Measurements from ENCODE around the gene AQP1.

Gene AQP1

GRCh38 chr7:30934732-30935568 is 23.3 kb downstream of the AQP1 start:
- DNase-seq (ENCODE audit: insufficient read length, low spot score) (no peak), FAIRE-seq (no peak)
- no peak for TF ChIP-seq POLR2A (IDR thresholded peaks at IDR 0.05; ENCODE audit: low read depth, low read length)

- DNase-seq (ENCODE audit: insufficient read length, low spot score) (no peak), FAIRE-seq (no peak)
- no peak for TF ChIP-seq POLR2A (IDR thresholded peaks at IDR 0.05; ENCODE audit: low read depth, low read length)
These were observed 23.9 kb downstream of the AQP1 start for GRCh38 chr7:30935569-30935877.

- DNase-seq (ENCODE audit: insufficient read length, low spot score) (no peak), FAIRE-seq (no peak)
- TF ChIP-seq POLR2A (IDR thresholded peaks at IDR 0.05; ENCODE audit: low read depth, low read length), result no peak
These were observed 25.1 kb downstream of the AQP1 start for GRCh38 chr7:30936650-30937245.

- TF ChIP-seq POLR2A (IDR thresholded peaks at IDR 0.05; ENCODE audit: low read depth, low read length), result no peak
- no peak for DNase-seq (ENCODE audit: insufficient read length, low spot score)
- no peak for FAIRE-seq
These were observed 25.8 kb downstream of the AQP1 start for GRCh38 chr7:30937416-30937815.

GRCh38 chr7:30938435-30939316 is 27.0 kb downstream of the AQP1 start:
- 0 out of 2 replicates have a peak, but pooled peaks have one; percentile 8 for TF ChIP-seq POLR2A (IDR thresholded peaks at IDR 0.05; ENCODE audit: low read depth, low read length)
- peak; percentile 91 for FAIRE-seq

GRCh38 chr7:30941582-30942323 is 30.1 kb downstream of the AQP1 start:
- peak; percentile 6 for FAIRE-seq
- DNase-seq (ENCODE audit: insufficient read length, low spot score), result no peak
- TF ChIP-seq POLR2A (IDR thresholded peaks at IDR 0.05; ENCODE audit: low read depth, low read length), result no peak

More at GRCh38 chr7:30938435-30939316, 27.0 kb downstream of the AQP1 start:
- DNase-seq (ENCODE audit: insufficient read length, low spot score), result peak; percentile 91

GRCh38 chr7:30950197-30950596 is 38.5 kb downstream of the AQP1 start:
- no peak for TF ChIP-seq POLR2A (IDR thresholded peaks at IDR 0.05; ENCODE audit: low read depth, low read length)
- no peak for DNase-seq (ENCODE audit: insufficient read length, low spot score)

GRCh38 chr7:30954914-30955313 is 43.3 kb downstream of the AQP1 start:
- DNase-seq (ENCODE audit: insufficient read length, low spot score), result no peak
- no peak for FAIRE-seq

More at GRCh38 chr7:30950197-30950596, 38.5 kb downstream of the AQP1 start:
- no peak for FAIRE-seq

GRCh38 chr7:30956704-30957103 is 45.1 kb downstream of the AQP1 start:
- TF ChIP-seq POLR2A (IDR thresholded peaks at IDR 0.05; ENCODE audit: low read depth, low read length), result no peak
- no peak for FAIRE-seq
- DNase-seq (ENCODE audit: insufficient read length, low spot score), result no peak

More at GRCh38 chr7:30954914-30955313, 43.3 kb downstream of the AQP1 start:
- no peak for TF ChIP-seq POLR2A (IDR thresholded peaks at IDR 0.05; ENCODE audit: low read depth, low read length)

- FAIRE-seq, result no peak
- no peak for TF ChIP-seq POLR2A (IDR thresholded peaks at IDR 0.05; ENCODE audit: low read depth, low read length)
- DNase-seq (ENCODE audit: insufficient read length, low spot score), result no peak
These were observed 52.2 kb downstream of the AQP1 start, which contains the start of gene GHRHR for GRCh38 chr7:30963842-30964241. GHRHR (plus strand) TSS chr7:30963953; CDS start chr7:30964069, 116 bp downstream.

- DNase-seq (ENCODE audit: insufficient read length, low spot score), result no peak
- no peak for TF ChIP-seq POLR2A (IDR thresholded peaks at IDR 0.05; ENCODE audit: low read depth, low read length)
- FAIRE-seq, result no peak
These were observed 53.7 kb downstream of the AQP1 start for GRCh38 chr7:30965372-30965771.

GRCh38 chr7:30965883-30966282 is 54.2 kb downstream of the AQP1 start:
- DNase-seq (ENCODE audit: insufficient read length, low spot score) (no peak), FAIRE-seq (no peak)
- TF ChIP-seq POLR2A (IDR thresholded peaks at IDR 0.05; ENCODE audit: low read depth, low read length), result no peak

GRCh38 chr7:30968294-30968693 is 56.6 kb downstream of the AQP1 start:
- no peak for TF ChIP-seq POLR2A (IDR thresholded peaks at IDR 0.05; ENCODE audit: low read depth, low read length)
- DNase-seq (ENCODE audit: insufficient read length, low spot score), result no peak
- no peak for FAIRE-seq

Data from H54 (cell line).